ENCODE data around the gene LRMDA.

DNA sequence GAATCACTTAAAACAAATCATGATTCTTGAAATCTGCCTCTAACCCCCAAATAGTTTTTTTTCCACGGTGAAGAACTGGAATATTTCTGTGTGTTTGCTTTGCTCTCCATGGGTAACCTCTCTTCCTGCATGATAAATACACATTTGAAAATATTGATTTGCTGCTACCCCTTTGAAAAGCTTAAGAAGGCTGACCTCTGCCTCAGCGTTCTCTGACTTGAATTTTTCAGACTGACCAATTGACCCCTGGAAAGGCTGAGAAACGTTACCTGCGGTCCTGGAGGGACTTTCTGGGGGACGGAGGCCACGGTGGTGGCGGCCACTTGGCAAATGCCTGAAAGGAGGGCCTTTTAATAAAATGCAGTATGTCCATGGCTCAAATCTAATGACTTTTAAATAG is 520.2 kb downstream of the LRMDA start:
- TF ChIP-seq, protein P1, sequence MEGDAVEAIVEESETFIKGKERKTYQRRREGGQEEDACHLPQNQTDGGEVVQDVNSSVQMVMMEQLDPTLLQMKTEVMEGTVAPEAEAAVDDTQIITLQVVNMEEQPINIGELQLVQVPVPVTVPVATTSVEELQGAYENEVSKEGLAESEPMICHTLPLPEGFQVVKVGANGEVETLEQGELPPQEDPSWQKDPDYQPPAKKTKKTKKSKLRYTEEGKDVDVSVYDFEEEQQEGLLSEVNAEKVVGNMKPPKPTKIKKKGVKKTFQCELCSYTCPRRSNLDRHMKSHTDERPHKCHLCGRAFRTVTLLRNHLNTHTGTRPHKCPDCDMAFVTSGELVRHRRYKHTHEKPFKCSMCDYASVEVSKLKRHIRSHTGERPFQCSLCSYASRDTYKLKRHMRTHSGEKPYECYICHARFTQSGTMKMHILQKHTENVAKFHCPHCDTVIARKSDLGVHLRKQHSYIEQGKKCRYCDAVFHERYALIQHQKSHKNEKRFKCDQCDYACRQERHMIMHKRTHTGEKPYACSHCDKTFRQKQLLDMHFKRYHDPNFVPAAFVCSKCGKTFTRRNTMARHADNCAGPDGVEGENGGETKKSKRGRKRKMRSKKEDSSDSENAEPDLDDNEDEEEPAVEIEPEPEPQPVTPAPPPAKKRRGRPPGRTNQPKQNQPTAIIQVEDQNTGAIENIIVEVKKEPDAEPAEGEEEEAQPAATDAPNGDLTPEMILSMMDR (IDR thresholded peaks at IDR 0.05) = no peak
- TF ChIP-seq POLR2A (IDR thresholded peaks at IDR 0.05) (no peak), EP300 (IDR thresholded peaks at IDR 0.05) (no peak)

All from tibial nerve (tissue), 4 donors.